GM12878 (cell line): ENCODE measurements around the gene TREML1.

Experiments used
- BCL11A ChIP-seq: IDR thresholded peaks from 2 replicates; pipeline ENCODE4 v1.6.1; 2011; ENCODE audit warnings: low read depth, low read length
- FOXM1 ChIP-seq: IDR thresholded peaks from 2 replicates; pipeline ENCODE4 v1.6.1; 2012; ENCODE audit warnings: low read depth, mild to moderate bottlenecking, inconsistent platforms, low read length, moderate library complexity
- HDAC2 ChIP-seq: fragments of 200-600 bp; sonication (generic); IDR thresholded peaks from 2 replicates; pipeline ENCODE4 v1.6.1; 2017
- NBN ChIP-seq: fragments of 450-650 bp; IDR thresholded peaks from 2 replicates; pipeline ENCODE4 v1.6.1; 2016
- POLR2AphosphoS5 ChIP-seq: IDR thresholded peaks from 2 replicates; pipeline ENCODE4 v1.6.1; 2011; ENCODE audit warnings: mild to moderate bottlenecking, low read length, inconsistent platforms
- SMC3 ChIP-seq: IDR thresholded peaks from 2 replicates; pipeline ENCODE4 v1.6.1; 2011; ENCODE audit warnings: low read length, improper control_type of control experiment, borderline replicate concordance
- SREBF2 ChIP-seq: IDR thresholded peaks from 2 replicates; pipeline ENCODE4 v1.6.1; 2012; ENCODE audit warnings: mild to moderate bottlenecking, low read length
- TF ChIP-seq, protein P1 (sequence below), 3 experiments: IDR thresholded peaks in 2 of 3; conservative IDR thresholded peaks in 1 of 3; 2 replicates each; pipeline ENCODE4 v1.5.1; 2011; ENCODE audit warnings: low read depth in 3 of 3, low read length in 3 of 3, mild to moderate bottlenecking in 3 of 3, control low read depth in 2 of 3, moderate library complexity in 2 of 3, inconsistent platforms in 1 of 3, mixed read lengths in 1 of 3; ENCODE audit not compliant: control insufficient read depth in 2 of 3, insufficient read depth in 1 of 3; ENCODE audit errors: extremely low read depth in 1 of 3
- TF ChIP-seq, protein P2 (sequence below): fragments of 450-650 bp; IDR thresholded peaks from 2 replicates; pipeline ENCODE4 v1.6.1; 2017; ENCODE audit warnings: mild to moderate bottlenecking

DNA sequence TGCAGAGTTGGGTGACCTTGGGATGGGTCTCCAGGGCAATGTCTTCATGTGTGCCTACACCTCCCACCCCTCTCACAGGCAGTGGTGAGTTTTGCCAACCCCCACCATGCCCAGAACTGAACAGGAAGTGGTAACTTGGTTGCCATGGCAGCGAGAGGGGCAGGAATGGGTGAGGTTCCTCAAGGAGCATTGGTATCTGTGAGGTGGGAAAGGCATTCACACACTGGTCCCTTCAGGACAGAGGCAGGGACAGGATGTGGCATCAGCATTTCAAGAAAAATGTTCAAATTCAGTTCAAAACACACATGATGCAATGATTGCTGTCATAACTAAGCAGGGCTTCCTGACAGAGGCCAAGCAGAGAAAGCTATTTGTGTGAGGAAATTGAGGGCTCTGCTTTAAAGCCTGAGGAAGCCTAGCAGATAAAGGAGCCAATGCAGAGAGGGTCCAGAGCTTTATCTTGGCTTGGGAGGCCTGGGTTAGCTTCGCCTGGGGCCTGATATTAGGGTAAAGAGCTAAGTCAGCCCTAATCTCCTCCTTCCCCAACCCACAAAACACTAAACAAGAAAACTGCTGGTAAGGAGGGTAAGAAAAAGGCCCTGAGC, 46.3 kb upstream of the TREML1 start:
- TF ChIP-seq SMC3 (no peak), NBN (no peak), POLR2AphosphoS5 (no peak), HDAC2 (no peak), FOXM1 (no peak), BCL11A (no peak), SREBF2 (no peak)
- TF ChIP-seq, protein P1, sequence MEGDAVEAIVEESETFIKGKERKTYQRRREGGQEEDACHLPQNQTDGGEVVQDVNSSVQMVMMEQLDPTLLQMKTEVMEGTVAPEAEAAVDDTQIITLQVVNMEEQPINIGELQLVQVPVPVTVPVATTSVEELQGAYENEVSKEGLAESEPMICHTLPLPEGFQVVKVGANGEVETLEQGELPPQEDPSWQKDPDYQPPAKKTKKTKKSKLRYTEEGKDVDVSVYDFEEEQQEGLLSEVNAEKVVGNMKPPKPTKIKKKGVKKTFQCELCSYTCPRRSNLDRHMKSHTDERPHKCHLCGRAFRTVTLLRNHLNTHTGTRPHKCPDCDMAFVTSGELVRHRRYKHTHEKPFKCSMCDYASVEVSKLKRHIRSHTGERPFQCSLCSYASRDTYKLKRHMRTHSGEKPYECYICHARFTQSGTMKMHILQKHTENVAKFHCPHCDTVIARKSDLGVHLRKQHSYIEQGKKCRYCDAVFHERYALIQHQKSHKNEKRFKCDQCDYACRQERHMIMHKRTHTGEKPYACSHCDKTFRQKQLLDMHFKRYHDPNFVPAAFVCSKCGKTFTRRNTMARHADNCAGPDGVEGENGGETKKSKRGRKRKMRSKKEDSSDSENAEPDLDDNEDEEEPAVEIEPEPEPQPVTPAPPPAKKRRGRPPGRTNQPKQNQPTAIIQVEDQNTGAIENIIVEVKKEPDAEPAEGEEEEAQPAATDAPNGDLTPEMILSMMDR (IDR thresholded peaks at IDR 0.05 in 2 of 3, conservative IDR thresholded peaks at IDR 0.05 in 1 of 3; ENCODE audit: control insufficient read depth in 2 of 3, extremely low read depth in 1 of 3, insufficient read depth in 1 of 3, low read depth in 3 of 3, low read length in 3 of 3): no peak
- TF ChIP-seq, protein P2, sequence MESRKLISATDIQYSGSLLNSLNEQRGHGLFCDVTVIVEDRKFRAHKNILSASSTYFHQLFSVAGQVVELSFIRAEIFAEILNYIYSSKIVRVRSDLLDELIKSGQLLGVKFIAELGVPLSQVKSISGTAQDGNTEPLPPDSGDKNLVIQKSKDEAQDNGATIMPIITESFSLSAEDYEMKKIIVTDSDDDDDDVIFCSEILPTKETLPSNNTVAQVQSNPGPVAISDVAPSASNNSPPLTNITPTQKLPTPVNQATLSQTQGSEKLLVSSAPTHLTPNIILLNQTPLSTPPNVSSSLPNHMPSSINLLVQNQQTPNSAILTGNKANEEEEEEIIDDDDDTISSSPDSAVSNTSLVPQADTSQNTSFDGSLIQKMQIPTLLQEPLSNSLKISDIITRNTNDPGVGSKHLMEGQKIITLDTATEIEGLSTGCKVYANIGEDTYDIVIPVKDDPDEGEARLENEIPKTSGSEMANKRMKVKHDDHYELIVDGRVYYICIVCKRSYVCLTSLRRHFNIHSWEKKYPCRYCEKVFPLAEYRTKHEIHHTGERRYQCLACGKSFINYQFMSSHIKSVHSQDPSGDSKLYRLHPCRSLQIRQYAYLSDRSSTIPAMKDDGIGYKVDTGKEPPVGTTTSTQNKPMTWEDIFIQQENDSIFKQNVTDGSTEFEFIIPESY: no peak
